HepG2 (cell line): ENCODE data around the gene C20orf96. TPM values are rescaled to one million over a fixed set of nuclear protein-coding genes. Genes with fewer than 3 reads are reported as not detected.

Source experiments
- BHLHE40 ChIP-seq: IDR thresholded peaks from 2 replicates; pipeline ENCODE4 v1.6.1; 2011; ENCODE audit warnings: low read length, improper control_type of control experiment
- HHEX ChIP-seq: IDR thresholded peaks from 2 replicates; pipeline ENCODE4 v1.6.1; 2016; ENCODE audit warnings: control low read depth
- MIXL1 ChIP-seq: IDR thresholded peaks from 2 replicates; pipeline ENCODE4 v1.6.1; 2016
- NONO ChIP-seq, 2 experiments: fragments of 450-650 bp in 1 of 2; sonication (generic) in 1 of 2; formaldehyde crosslinking in 1 of 2; IDR thresholded peaks in 1 of 2; conservative IDR thresholded peaks in 1 of 2; 2 replicates each; pipeline versions ENCODE4 v1.6.1 to v1.8.0; 2017 to 2022; ENCODE audit warnings: mild to moderate bottlenecking in 1 of 2, missing genetic modification reagents in 1 of 2, moderate library complexity in 1 of 2
- SSRP1 ChIP-seq: IDR thresholded peaks from 2 replicates; pipeline ENCODE4 v1.6.1; 2016; ENCODE audit warnings: control low read depth
- TBX3 ChIP-seq: fragments of 450-650 bp; IDR thresholded peaks from 2 replicates; pipeline ENCODE4 v1.6.1; 2017; ENCODE audit warnings: antibody characterized with exemption, mild to moderate bottlenecking, inconsistent platforms, borderline replicate concordance
- ZFAT ChIP-seq: sonication (generic); formaldehyde crosslinking; conservative IDR thresholded peaks from 2 replicates; pipeline ENCODE4 v1.8.1; 2023; ENCODE audit warnings: missing genetic modification reagents, inconsistent platforms
- ZFP37 ChIP-seq: sonication (generic); formaldehyde crosslinking; IDR thresholded peaks from 2 replicates; pipeline ENCODE4 v1.4.0; 2020; ENCODE audit warnings: missing genetic modification reagents, borderline replicate concordance
- ZNF674 ChIP-seq: sonication (generic); formaldehyde crosslinking; IDR thresholded peaks from 2 replicates; pipeline ENCODE4 v1.5.0; 2020; ENCODE audit warnings: low read depth, mild to moderate bottlenecking, missing genetic modification reagents
- ZNF724P ChIP-seq: sonication (generic); formaldehyde crosslinking; IDR thresholded peaks from 2 replicates; pipeline ENCODE4 v1.8.0; 2022; ENCODE audit warnings: missing genetic modification reagents, borderline replicate concordance
- ZNF749 ChIP-seq: sonication (generic); formaldehyde crosslinking; IDR thresholded peaks from 2 replicates; pipeline ENCODE4 v1.8.0; 2022; ENCODE audit warnings: mild to moderate bottlenecking, missing genetic modification reagents, moderate library complexity, borderline replicate concordance
- ZNF839 ChIP-seq: sonication (generic); formaldehyde crosslinking; IDR thresholded peaks from 2 replicates; pipeline ENCODE4 v1.4.0; 2020; ENCODE audit warnings: missing genetic modification reagents, mild to moderate bottlenecking, borderline replicate concordance
- polyA plus RNA-seq, 8 experiments: library from polyadenylated mRNA; depleted of rRNA in 3 of 8; stranded (reverse) in 7 of 8; unstranded in 1 of 8; fragments of >200 nt; fragmentation: Illumina TruSeq in 4 of 8; extraction: Trizol in 4 of 8; gene quantifications; 2 replicates each; pipeline versions ENCODE4 v1.2.1 to v1.2.3, GENCODE V29; 2011 to 2016; ENCODE audit warnings: low read depth in 4 of 8, missing spikeins in 1 of 8, mixed read lengths in 1 of 8; ENCODE audit not compliant: insufficient read depth in 1 of 8
- total RNA-seq, 5 experiments: library from RNA; depleted of rRNA; stranded (reverse); fragments of >200 nt; fragmentation: Illumina TruSeq; extraction: Trizol; gene quantifications; 2 replicates each; pipeline ENCODE4 v1.2.3, GENCODE V29; 2016; ENCODE audit warnings: low read depth in 1 of 5
- TF ChIP-seq, protein P1 (sequence below): IDR thresholded peaks from 2 replicates; pipeline ENCODE4 v1.6.1; 2016; ENCODE audit warnings: missing genetic modification reagents, missing compliant biosample characterization
- TF ChIP-seq, protein P2 (sequence below): sonication (generic); formaldehyde crosslinking; IDR thresholded peaks from 2 replicates; pipeline ENCODE4 v1.4.0; 2020; ENCODE audit warnings: mild to moderate bottlenecking, missing genetic modification reagents
- TF ChIP-seq, protein P3 (sequence below): sonication (generic); formaldehyde crosslinking; IDR thresholded peaks from 2 replicates; pipeline ENCODE4 v1.4.0; 2020; ENCODE audit warnings: missing genetic modification reagents
- TF ChIP-seq, protein P4 (sequence below): IDR thresholded peaks from 2 replicates; pipeline ENCODE4 v1.6.1; 2016; ENCODE audit warnings: mild to moderate bottlenecking
- TF ChIP-seq, protein P5 (sequence below): sonication (generic); formaldehyde crosslinking; IDR thresholded peaks from 2 replicates; pipeline ENCODE4 v1.5.0; 2020; ENCODE audit warnings: mild to moderate bottlenecking, missing genetic modification reagents
- TF ChIP-seq, protein P6 (sequence below): sonication (generic); formaldehyde crosslinking; conservative IDR thresholded peaks from 2 replicates; pipeline ENCODE4 v1.8.0; 2022; ENCODE audit warnings: missing genetic modification reagents

C20orf96 gene
- total and polyA plus RNA-seq, 2 of the 13 experiments (the other 11 are each of a cell fraction or from before 2014, with no cell fraction given): 3.8 to 20.6 TPM

DNA sequence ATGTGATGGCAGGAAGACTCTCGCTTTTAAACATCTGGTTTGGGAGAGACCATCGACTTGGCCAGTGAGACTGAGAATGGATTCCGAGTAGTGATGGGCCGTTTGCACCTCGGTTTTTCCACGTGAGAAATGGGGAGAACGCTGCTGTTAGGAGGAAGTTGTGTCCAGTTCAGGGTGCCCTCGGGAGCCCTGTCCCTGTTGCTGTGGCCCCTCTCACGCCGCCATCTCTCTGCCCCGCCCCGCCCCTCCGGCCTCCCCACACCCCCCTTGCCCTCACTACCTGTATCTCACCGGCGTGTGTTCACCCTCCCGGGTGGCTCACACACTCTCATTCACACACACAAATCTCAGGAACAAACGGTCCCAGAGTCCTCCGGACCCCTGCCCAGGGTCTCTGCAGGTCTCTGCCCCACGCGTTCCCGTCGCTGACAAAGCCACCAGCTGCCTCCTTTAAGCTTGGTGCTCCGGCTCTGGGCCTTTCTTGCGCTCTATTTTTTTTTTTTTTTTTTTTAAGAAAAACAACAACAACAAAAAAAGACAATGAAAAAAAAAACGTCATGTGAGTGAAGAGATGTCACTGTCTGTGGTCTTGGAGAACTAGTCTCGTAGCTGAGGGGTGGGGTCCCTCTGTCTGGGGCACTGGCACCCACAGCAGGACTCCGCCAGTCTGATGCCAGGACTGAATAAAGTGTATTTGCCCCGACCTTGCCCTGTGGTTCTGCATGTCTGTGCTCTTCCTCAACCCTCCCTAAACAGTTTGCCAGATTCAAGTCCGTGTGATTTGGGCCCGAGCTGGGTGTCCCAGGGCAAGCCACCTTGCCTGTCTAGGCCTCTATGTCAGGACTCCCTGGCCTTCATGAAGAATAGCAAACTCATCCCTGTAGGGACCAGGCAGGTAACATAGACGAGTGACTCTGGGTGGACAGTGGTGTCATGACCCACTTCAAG lies 37.8 kb upstream of the C20orf96 start (continued):
- TF ChIP-seq, protein P1, sequence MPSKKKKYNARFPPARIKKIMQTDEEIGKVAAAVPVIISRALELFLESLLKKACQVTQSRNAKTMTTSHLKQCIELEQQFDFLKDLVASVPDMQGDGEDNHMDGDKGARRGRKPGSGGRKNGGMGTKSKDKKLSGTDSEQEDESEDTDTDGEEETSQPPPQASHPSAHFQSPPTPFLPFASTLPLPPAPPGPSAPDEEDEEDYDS (CRISPR knock-in tag): no peak
- TF ChIP-seq BHLHE40 (no peak), HHEX (CRISPR knock-in tag) (no peak), NONO (IDR thresholded peaks at IDR 0.05) (no peak), NONO (CRISPR knock-in tag; conservative IDR thresholded peaks at IDR 0.05) (no peak), ZFP37 (CRISPR knock-in tag) (no peak), TBX3 (no peak), ZNF839 (CRISPR knock-in tag) (0 out of 2 replicates have a peak, but pooled peaks have one; percentile 4), ZNF674 (no peak), ZNF724P (no peak), MIXL1 (no peak), ZNF749 (CRISPR knock-in tag) (no peak), ZFAT (CRISPR knock-in tag) (no peak), SSRP1 (no peak)
- TF ChIP-seq, protein P2, sequence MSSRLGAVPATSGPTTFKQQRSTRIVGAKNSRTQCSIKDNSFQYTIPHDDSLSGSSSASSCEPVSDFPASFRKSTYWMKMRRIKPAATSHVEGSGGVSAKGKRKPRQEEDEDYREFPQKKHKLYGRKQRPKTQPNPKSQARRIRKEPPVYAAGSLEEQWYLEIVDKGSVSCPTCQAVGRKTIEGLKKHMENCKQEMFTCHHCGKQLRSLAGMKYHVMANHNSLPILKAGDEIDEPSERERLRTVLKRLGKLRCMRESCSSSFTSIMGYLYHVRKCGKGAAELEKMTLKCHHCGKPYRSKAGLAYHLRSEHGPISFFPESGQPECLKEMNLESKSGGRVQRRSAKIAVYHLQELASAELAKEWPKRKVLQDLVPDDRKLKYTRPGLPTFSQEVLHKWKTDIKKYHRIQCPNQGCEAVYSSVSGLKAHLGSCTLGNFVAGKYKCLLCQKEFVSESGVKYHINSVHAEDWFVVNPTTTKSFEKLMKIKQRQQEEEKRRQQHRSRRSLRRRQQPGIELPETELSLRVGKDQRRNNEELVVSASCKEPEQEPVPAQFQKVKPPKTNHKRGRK (CRISPR knock-in tag): no peak
- TF ChIP-seq, protein P3, sequence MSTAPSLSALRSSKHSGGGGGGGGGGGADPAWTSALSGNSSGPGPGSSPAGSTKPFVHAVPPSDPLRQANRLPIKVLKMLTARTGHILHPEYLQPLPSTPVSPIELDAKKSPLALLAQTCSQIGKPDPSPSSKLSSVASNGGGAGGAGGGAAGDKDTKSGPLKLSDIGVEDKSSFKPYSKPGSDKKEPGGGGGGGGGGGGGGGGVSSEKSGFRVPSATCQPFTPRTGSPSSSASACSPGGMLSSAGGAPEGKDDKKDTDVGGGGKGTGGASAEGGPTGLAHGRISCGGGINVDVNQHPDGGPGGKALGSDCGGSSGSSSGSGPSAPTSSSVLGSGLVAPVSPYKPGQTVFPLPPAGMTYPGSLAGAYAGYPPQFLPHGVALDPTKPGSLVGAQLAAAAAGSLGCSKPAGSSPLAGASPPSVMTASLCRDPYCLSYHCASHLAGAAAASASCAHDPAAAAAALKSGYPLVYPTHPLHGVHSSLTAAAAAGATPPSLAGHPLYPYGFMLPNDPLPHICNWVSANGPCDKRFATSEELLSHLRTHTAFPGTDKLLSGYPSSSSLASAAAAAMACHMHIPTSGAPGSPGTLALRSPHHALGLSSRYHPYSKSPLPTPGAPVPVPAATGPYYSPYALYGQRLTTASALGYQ (CRISPR knock-in tag): no peak
- TF ChIP-seq, protein P4, sequence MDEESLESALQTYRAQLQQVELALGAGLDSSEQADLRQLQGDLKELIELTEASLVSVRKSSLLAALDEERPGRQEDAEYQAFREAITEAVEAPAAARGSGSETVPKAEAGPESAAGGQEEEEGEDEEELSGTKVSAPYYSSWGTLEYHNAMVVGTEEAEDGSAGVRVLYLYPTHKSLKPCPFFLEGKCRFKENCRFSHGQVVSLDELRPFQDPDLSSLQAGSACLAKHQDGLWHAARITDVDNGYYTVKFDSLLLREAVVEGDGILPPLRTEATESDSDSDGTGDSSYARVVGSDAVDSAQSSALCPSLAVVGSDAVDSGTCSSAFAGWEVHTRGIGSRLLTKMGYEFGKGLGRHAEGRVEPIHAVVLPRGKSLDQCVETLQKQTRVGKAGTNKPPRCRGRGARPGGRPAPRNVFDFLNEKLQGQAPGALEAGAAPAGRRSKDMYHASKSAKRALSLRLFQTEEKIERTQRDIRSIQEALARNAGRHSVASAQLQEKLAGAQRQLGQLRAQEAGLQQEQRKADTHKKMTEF: no peak
- TF ChIP-seq, protein P5, sequence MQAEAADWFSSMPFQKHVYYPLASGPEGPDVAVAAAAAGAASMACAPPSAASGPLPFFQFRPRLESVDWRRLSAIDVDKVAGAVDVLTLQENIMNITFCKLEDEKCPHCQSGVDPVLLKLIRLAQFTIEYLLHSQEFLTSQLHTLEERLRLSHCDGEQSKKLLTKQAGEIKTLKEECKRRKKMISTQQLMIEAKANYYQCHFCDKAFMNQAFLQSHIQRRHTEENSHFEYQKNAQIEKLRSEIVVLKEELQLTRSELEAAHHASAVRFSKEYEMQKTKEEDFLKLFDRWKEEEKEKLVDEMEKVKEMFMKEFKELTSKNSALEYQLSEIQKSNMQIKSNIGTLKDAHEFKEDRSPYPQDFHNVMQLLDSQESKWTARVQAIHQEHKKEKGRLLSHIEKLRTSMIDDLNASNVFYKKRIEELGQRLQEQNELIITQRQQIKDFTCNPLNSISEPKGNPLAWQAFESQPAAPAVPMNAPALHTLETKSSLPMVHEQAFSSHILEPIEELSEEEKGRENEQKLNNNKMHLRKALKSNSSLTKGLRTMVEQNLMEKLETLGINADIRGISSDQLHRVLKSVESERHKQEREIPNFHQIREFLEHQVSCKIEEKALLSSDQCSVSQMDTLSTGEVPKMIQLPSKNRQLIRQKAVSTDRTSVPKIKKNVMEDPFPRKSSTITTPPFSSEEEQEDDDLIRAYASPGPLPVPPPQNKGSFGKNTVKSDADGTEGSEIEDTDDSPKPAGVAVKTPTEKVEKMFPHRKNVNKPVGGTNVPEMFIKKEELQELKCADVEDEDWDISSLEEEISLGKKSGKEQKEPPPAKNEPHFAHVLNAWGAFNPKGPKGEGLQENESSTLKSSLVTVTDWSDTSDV (CRISPR knock-in tag): 0 out of 2 replicates have a peak, but pooled peaks have one; percentile 20
- TF ChIP-seq, protein P6, sequence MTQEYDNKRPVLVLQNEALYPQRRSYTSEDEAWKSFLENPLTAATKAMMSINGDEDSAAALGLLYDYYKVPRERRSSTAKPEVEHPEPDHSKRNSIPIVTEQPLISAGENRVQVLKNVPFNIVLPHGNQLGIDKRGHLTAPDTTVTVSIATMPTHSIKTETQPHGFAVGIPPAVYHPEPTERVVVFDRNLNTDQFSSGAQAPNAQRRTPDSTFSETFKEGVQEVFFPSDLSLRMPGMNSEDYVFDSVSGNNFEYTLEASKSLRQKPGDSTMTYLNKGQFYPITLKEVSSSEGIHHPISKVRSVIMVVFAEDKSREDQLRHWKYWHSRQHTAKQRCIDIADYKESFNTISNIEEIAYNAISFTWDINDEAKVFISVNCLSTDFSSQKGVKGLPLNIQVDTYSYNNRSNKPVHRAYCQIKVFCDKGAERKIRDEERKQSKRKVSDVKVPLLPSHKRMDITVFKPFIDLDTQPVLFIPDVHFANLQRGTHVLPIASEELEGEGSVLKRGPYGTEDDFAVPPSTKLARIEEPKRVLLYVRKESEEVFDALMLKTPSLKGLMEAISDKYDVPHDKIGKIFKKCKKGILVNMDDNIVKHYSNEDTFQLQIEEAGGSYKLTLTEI (CRISPR knock-in tag): no peak
